Endothelial cell of umbilical vein (primary cell): ENCODE measurements around the gene WDR82. TPM values are rescaled to one million over a fixed set of nuclear protein-coding genes. Genes with fewer than 3 reads are reported as not detected.

Experiments
- BruUV-seq: library from RNA; stranded (reverse); fragments of 400-500 nt; replicated peaks from 2 replicates; lab custom pipeline; 2021; lab: Mats Ljungman, UMichigan
- CTCF ChIA-PET: fragments of 300-600, 350-600 bp; sonication (Branson Sonifier 250); formaldehyde crosslinking; loops from one replicate; lab custom pipeline; 2021; ENCODE audit warnings: antibody characterized with exemption, inconsistent platforms; lab: Charles Lee
- POLR2A ChIA-PET: fragments of 300-600, 350-600 bp; sonication (Branson Sonifier 250); formaldehyde crosslinking; loops from one replicate; lab custom pipeline; 2021; ENCODE audit warnings: antibody characterized with exemption, inconsistent platforms; lab: Charles Lee
- DNase-seq: peaks from one replicate; pipeline ENCODE4 v3.0.0-alpha.2; 2011; ENCODE audit warnings: low read depth, low spot score
- FAIRE-seq: peaks from 2 replicates; lab custom pipeline; 2011; peaks lifted over from hg19 to GRCh38; lab: Jason Lieb, UNC
- H2AFZ ChIP-seq: 2 replicates; pipeline ENCODE4 v1.6.0; 2012; ENCODE audit warnings: low read depth, low read length, control low read depth, inconsistent platforms
- H3K27ac ChIP-seq: 2 replicates; pipeline ENCODE4 v1.5.1; 2011; ENCODE audit warnings: low read depth, mild to moderate bottlenecking, control low read depth, low read length, moderate library complexity; ENCODE audit not compliant: insufficient read depth
- H3K27me3 ChIP-seq, 2 experiments: 2 replicates each; pipeline versions ENCODE4 v1.6.0 to v1.6.1; 2011; ENCODE audit warnings: low read length in 2 of 2, mixed read lengths in 1 of 2; ENCODE audit not compliant: control insufficient read depth in 2 of 2, insufficient read depth in 2 of 2
- H3K36me3 ChIP-seq, 2 experiments: 2 replicates in 1 of 2; 3 replicates in 1 of 2; pipeline ENCODE4 v1.5.1; 2011; ENCODE audit warnings: low read length in 2 of 2, mild to moderate bottlenecking in 1 of 2, moderate library complexity in 1 of 2; ENCODE audit not compliant: control insufficient read depth in 2 of 2, insufficient read depth in 2 of 2; ENCODE audit errors: extremely low read depth in 1 of 2
- H3K4me1 ChIP-seq: 3 replicates; pipeline ENCODE4 v1.5.1; 2011; ENCODE audit warnings: mild to moderate bottlenecking, low read length; ENCODE audit not compliant: control insufficient read depth, insufficient read depth; ENCODE audit errors: extremely low read depth
- H3K4me2 ChIP-seq: 2 replicates; pipeline ENCODE4 v1.6.1; 2011; ENCODE audit warnings: low read length, control low read depth, mixed read lengths; ENCODE audit not compliant: insufficient read depth
- H3K4me3 ChIP-seq, 3 experiments: fragments of 200-600 bp in 1 of 3; sonication (generic), shearing (Covaris generic) in 1 of 3; replicated peaks in 1 of 3; 2 replicates each; pipeline ENCODE4 v1.5.1; 2011 to 2016; ENCODE audit warnings: control low read depth in 3 of 3, low read length in 3 of 3, mild to moderate bottlenecking in 2 of 3, inconsistent platforms in 1 of 3, low read depth in 1 of 3, moderate library complexity in 1 of 3; ENCODE audit not compliant: insufficient read depth in 1 of 3
- H3K79me2 ChIP-seq: 2 replicates; pipeline ENCODE4 v1.6.0; 2012; ENCODE audit warnings: low read length, inconsistent platforms; ENCODE audit not compliant: control insufficient read depth, insufficient read depth
- H3K9ac ChIP-seq: replicated peaks from 2 replicates; pipeline ENCODE3; 2011; ENCODE audit warnings: low read length, control low read depth; ENCODE audit not compliant: insufficient read depth; ENCODE audit errors: extremely low read depth
- H3K9me1 ChIP-seq: replicated peaks from 3 replicates; pipeline ENCODE4 v1.6.0; 2011; ENCODE audit warnings: mild to moderate bottlenecking, low read length; ENCODE audit not compliant: control insufficient read depth, insufficient read depth; ENCODE audit errors: extremely low read depth
- H3K9me3 ChIP-seq: replicated peaks from 2 replicates; pipeline ENCODE4 v1.5.1; 2012; ENCODE audit warnings: low read length, inconsistent platforms; ENCODE audit not compliant: control insufficient read depth, insufficient read depth
- H4K20me1 ChIP-seq: replicated peaks from 2 replicates; pipeline ENCODE3; 2011; ENCODE audit warnings: mild to moderate bottlenecking, low read length; ENCODE audit not compliant: control insufficient read depth, insufficient read depth; ENCODE audit errors: extremely low read depth
- FOS ChIP-seq: IDR thresholded peaks from 2 replicates; pipeline ENCODE4 v1.6.1; 2011; ENCODE audit warnings: mild to moderate bottlenecking, low read length, moderate library complexity, borderline replicate concordance; ENCODE audit not compliant: insufficient read depth
- GATA2 ChIP-seq: IDR thresholded peaks from 2 replicates; pipeline ENCODE4 v1.7.0; 2011; ENCODE audit warnings: low read depth, mild to moderate bottlenecking, moderate library complexity, mixed read lengths, low read length; ENCODE audit not compliant: insufficient read length, insufficient read depth
- MYC ChIP-seq: IDR thresholded peaks from one replicate; pipeline ENCODE4 v1.6.1; 2011; ENCODE audit warnings: mild to moderate bottlenecking, low read depth, low read length
- dilution Hi-C: fragments of 300-500 bp; cut with MboI; formaldehyde crosslinking; loops from one replicate; pipeline ENCODE4 v1.15.0; 2019; ENCODE audit warnings: low sequenced_read_pairs; ENCODE audit not compliant: extremely low pct_ligation_motif_present
- intact Hi-C: fragments of 100-400 bp; cut with micrococcal nuclease; formaldehyde crosslinking; loops from one replicate; pipeline ENCODE4 v1.10.0; 2022
- polyA plus RNA-seq, 4 experiments: library from polyadenylated mRNA; depleted of rRNA in 3 of 4; stranded (reverse) in 3 of 4; unstranded in 1 of 4; fragments of >200 nt; gene quantifications; 2 replicates each; pipeline versions ENCODE4 v1.2.1 to v1.2.3, GENCODE V29; 2011 to 2012; ENCODE audit warnings: missing spikeins in 1 of 4
- total RNA-seq: library from RNA; stranded (reverse); gene quantifications from 2 replicates; pipeline ENCODE4 v1.2.3, GENCODE V29; 2021
- TF ChIP-seq, protein P1 (sequence below), 2 donors: IDR thresholded peaks; 1 replicate in 1 of 2; 2 replicates in 1 of 2; pipeline ENCODE4 v1.5.1; 2011; ENCODE audit warnings: low read length in 2 of 2, mild to moderate bottlenecking in 2 of 2, moderate library complexity in 2 of 2, control low read depth in 1 of 2, inconsistent platforms in 1 of 2, low read depth in 1 of 2; ENCODE audit not compliant: insufficient read depth in 1 of 2; ENCODE audit errors: extremely low read depth in 1 of 2

WDR82 gene
- total and polyA plus RNA-seq, 2 donors (not counting 3 experiments of a cell fraction or from before 2014, with no cell fraction given) = 39.9 to 71.3 TPM

DNA sequence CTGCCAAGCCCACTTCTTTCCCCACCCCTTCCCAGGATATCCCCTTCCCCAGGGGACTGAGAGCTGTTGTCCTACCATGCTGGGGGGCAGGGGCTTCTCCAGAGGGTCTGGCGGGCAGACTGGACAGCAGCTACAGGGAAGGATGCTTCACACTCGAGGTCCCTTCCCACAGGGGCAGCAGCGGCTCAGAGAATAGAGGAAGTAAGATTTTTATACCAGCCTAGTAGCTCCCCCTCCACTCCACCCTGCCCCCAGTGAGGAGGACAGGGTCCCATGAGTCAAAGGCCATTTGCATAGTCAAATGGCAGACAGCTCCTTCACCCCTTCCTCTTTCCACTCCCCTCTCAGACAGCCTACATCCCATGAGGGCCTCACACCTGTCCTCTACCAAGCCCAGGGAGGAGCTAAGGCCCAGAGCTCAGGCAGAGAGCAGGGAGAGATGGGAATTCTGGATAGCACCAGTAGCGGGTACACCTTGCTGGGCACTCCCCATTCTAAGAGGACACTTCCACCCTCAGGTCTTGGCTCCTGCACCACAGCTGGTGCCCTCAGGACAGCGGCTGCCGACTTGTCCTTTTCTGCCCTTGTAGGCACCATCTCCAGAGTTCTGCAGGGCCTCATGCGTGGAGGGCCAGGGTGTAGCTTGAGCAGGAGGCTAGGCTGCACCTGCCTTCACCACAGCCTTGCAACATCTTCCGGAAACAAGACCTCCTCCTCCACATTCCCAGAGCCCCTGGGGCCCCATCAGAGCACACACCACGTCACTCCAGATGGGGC lies 52.8 kb downstream of the WDR82 start, which contains the start of gene TLR9:
TLR9 (minus strand) TSS at position 194 of the 777 bp plus-strand sequence; CDS start at position 78, 116 bp downstream.
- dilution Hi-C loops = no loop called here
- no peaks in the 10 kb centered on the region for H3K27me3 ChIP-seq
- no peak within 1 kb of the TSS for H3K4me2 ChIP-seq
- H3K9me3 ChIP-seq = no peaks in the 10 kb centered on the region
- no peaks in the 10 kb centered on the region for H3K4me1 ChIP-seq
- FAIRE-seq (no peak), DNase-seq (no peak)
- no peaks in the 10 kb centered on the region for H3K9me1 ChIP-seq
- H3K27ac ChIP-seq = no peak within 1 kb of the TSS
- TF ChIP-seq, protein P1, sequence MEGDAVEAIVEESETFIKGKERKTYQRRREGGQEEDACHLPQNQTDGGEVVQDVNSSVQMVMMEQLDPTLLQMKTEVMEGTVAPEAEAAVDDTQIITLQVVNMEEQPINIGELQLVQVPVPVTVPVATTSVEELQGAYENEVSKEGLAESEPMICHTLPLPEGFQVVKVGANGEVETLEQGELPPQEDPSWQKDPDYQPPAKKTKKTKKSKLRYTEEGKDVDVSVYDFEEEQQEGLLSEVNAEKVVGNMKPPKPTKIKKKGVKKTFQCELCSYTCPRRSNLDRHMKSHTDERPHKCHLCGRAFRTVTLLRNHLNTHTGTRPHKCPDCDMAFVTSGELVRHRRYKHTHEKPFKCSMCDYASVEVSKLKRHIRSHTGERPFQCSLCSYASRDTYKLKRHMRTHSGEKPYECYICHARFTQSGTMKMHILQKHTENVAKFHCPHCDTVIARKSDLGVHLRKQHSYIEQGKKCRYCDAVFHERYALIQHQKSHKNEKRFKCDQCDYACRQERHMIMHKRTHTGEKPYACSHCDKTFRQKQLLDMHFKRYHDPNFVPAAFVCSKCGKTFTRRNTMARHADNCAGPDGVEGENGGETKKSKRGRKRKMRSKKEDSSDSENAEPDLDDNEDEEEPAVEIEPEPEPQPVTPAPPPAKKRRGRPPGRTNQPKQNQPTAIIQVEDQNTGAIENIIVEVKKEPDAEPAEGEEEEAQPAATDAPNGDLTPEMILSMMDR (IDR thresholded peaks at IDR 0.05; ENCODE audit: extremely low read depth in 1 of 2, insufficient read depth in 1 of 2, low read depth in 1 of 2, low read length in 2 of 2) = no peak
- TF ChIP-seq MYC (no peak), GATA2 (no peak), FOS (no peak)
- intact Hi-C loops = no loop called here
- no peak within 1 kb of the TSS for H2AFZ ChIP-seq
- ChIA-PET POLR2A (no interaction called here), CTCF (interaction anchor here (1.1 to 9.7 kb wide), 3 partner anchors 12 to 114 kb away, joined by 3 to 133 read pairs (median 104); partner anchors contain the start of genes GLYCTK and TWF2)
- peaks cover 8 to 19% of the 10 kb centered on the region in 2 experiments for H3K36me3 ChIP-seq
- no TSS peak for BruUV-seq
- no peak within 1 kb of the TSS for H3K4me3 ChIP-seq
- H3K79me2 ChIP-seq = no peaks in the 10 kb centered on the region
- no peak within 1 kb of the TSS for H3K9ac ChIP-seq
- no peaks in the 10 kb centered on the region for H4K20me1 ChIP-seq
